ENCODE results near the gene METTL1. TPM values are rescaled to one million over a fixed set of nuclear protein-coding genes. Genes with fewer than 3 reads are reported as not detected.
A peak's percentile ranks its signal among the peaks of the same experiment; 100 is the strongest.

Gene METTL1
- total and polyA plus RNA-seq, 7 experiments from 2014 or later = 11.8 to 30.9 (median 16.0) TPM

DNA sequence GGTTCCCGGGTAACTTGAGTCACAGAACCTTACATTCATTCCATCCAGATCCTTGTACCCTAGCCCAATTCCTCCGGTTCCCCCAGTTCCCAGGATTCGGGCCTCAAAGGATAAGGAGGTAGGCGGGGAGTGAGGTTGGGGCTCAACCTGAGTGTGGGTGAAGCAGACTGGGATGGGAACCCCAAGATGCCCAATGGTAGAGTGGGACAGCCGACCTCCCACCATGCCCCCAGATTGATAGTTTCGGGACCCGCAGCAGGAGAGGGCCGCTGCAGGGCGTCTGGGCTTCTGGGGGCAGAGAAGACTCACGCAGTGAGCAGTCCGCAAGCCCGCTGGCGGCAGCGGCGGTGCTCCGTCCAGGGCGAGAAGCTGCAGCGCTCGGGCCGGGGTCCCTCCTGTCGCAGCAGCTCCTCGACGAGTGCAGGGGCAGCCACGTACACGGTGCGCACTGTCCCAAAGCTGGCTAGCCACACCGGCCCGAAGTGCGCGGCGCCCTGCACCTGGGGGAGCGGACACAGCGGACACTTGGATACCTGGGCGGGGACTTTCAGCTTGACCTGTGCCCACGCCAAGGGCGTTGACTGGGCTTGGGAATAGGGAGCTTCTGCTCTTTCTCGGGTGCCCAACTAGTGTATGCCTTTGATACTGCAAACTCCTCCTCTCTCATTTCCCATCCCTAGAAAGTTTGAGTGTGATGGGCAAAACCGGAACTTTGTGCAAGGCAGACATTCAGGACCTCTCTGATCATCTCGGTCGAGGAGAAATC lies 6.0 kb downstream of the METTL1 start:
- Histone ChIP-seq H3K27me3 (ENCODE audit: control insufficient read depth in 2 of 2, insufficient read depth in 2 of 2, low read length in 2 of 2) (peaks cover 0 to 12% of the 10 kb centered on the region in 2 donors), H3K36me3 (ENCODE audit: control insufficient read depth in 2 of 3, insufficient read depth in 3 of 3, low read length in 3 of 3) (peaks cover 0 to 15% (median 0%) of the 10 kb centered on the region in 3 experiments), H3K4me1 (ENCODE audit: control insufficient read depth in 2 of 2, insufficient read depth in 2 of 2, low read length in 2 of 2) (peaks cover 15 to 27% of the 10 kb centered on the region in 2 donors), H3K4me3 (ENCODE audit: low read length) (peak overlapping the region; percentile 70), H3K9me3 (ENCODE audit: control insufficient read depth in 2 of 3, low read length in 3 of 3) (no peaks in the 10 kb centered on the region), H3K27ac (ENCODE audit: low read depth, low read length) (no peak overlapping the region)
- Mint-ChIP-seq H3K27ac (peak overlapping the region in 2 of 9 donors; percentile 13 to 31), H3K4me3 (peak overlapping the region; percentile 72 to 93 (median 88)), H3K9me3 (no peaks in the 10 kb centered on the region), H3K27me3 (peaks cover 9 to 27% (median 17%) of the 10 kb centered on the region in 5 donors), H3K4me1 (peaks cover 20 to 40% (median 32%) of the 10 kb centered on the region in 7 donors), H3K36me3 (peaks cover 0 to 11% (median 5%) of the 10 kb centered on the region in 5 donors)
- ChIA-PET CTCF (interaction anchor here (0.8 to 3.5 kb wide), 2 partner anchors 10 to 15 kb away, joined by 3 to 14 read pairs; no protein-coding TSS in a partner anchor), POLR2A (interaction anchor here (0.8 to 1.3 kb wide), 5 partner anchors 10 to 24 kb away, joined by 3 to 4 read pairs (median 3); partner anchors contain the start of gene CDK4)
- ATAC-seq (peak; percentile 10), DNase-seq (peak in 1 of 9 donors; percentile 30)
- intact Hi-C loops (cut with micrococcal nuclease) = loop anchor here (1.0 kb wide), 2 partner anchors 10 to 139 kb away; no protein-coding TSS in a partner anchor

DNA sequence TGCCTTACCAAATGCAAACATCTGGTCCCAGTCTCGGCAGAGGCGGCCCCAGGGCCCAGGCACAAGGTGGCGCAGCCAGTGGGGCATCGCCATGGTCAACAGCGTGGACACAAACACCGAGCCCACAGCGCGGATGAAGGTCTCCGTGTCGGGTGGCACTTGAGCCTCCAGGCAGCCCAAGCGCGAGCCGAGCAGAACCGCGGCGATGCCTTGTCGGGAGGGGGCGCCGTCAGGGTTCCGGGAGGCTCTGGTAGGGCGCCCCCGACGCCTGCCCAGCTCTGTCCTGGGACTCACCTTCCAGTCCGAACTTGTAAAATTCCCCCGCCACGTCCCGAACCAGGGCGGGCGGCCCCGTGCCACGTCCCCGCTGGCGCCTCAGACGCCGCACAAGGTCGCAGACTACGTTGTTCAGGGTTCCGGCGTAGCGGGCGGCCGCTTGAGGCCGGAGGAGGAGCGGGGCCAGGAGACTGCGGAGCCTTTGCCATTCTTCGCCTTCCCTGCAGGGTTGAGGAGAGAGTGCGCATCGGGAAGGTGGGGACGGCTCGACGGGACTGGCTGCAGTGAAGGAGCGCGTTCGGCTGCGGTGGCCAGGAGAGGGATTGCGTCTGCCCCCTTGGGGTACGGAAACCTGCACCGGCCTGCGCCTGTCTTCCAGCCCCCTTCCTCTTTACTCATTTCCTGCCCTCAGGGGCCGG lies 6.8 kb downstream of the METTL1 start:
- H3K36me3 ChIP-seq (ENCODE audit: control insufficient read depth in 2 of 3, insufficient read depth in 3 of 3, low read length in 3 of 3) = peaks cover 0 to 15% (median 0%) of the 10 kb centered on the region in 3 experiments
- peaks cover 16 to 41% (median 32%) of the 10 kb centered on the region in 7 donors for H3K4me1 Mint-ChIP-seq
- peak overlapping the region; percentile 70 for H3K4me3 ChIP-seq (ENCODE audit: low read length)
- H3K27ac Mint-ChIP-seq = peak overlapping the region in 1 of 9 donors; percentile 71
- ATAC-seq (peak; percentile 79), DNase-seq (peak in 5 of 9 donors; percentile 42 to 62 (median 45))
- POLR2A ChIA-PET = interaction anchor here (0.6 to 2.3 kb wide), 8 partner anchors 9 to 45 kb away, joined by 3 to 7 read pairs (median 3); partner anchors contain the start of genes CDK4 and TSFM
- H3K9me3 ChIP-seq (ENCODE audit: control insufficient read depth in 2 of 3, low read length in 3 of 3) = no peaks in the 10 kb centered on the region
- peaks cover 15 to 26% of the 10 kb centered on the region in 2 donors for H3K4me1 ChIP-seq (ENCODE audit: control insufficient read depth in 2 of 2, insufficient read depth in 2 of 2, low read length in 2 of 2)
- H3K36me3 Mint-ChIP-seq = peaks cover 0 to 11% (median 4%) of the 10 kb centered on the region in 5 donors
- peaks cover 9 to 27% (median 17%) of the 10 kb centered on the region in 5 donors for H3K27me3 Mint-ChIP-seq
- CTCF ChIA-PET = interaction anchor here (0.6 to 3.5 kb wide), 7 partner anchors 9 to 182 kb away, joined by 3 to 14 read pairs (median 3); partner anchors contain the start of gene AVIL
- intact Hi-C loops (cut with micrococcal nuclease) = loop anchor here (1.0 kb wide), 2 partner anchors 9 to 140 kb away; no protein-coding TSS in a partner anchor
- peak overlapping the region; percentile 72 to 93 (median 88) for H3K4me3 Mint-ChIP-seq
- peaks cover 0 to 12% of the 10 kb centered on the region in 2 donors for H3K27me3 ChIP-seq (ENCODE audit: control insufficient read depth in 2 of 2, insufficient read depth in 2 of 2, low read length in 2 of 2)
- peak overlapping the region; percentile 39 for H3K27ac ChIP-seq (ENCODE audit: low read depth, low read length)
- no peaks in the 10 kb centered on the region for H3K9me3 Mint-ChIP-seq

DNA sequence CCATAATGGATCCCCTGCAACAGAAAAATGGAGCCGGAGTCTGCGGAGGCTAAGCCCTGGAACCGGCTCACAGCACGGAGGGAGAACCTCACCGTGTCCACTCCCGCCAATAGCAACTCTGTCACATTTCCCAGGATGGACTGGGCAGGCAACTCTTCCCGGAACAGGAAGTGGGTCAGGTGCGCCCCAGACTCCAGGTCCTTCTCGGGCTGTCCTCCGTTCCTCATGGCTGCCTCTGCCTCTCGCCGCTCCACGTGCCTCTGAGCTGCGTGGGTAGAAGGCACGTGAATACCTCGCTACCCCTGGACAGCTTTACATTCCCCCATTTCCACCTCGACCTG lies 7.3 kb downstream of the METTL1 start:
- Mint-ChIP-seq H3K4me3 (peak overlapping the region; percentile 70 to 93 (median 88)), H3K27ac (peak overlapping the region in 2 of 9 donors; percentile 62 to 71), H3K4me1 (peaks cover 18 to 42% (median 33%) of the 10 kb centered on the region in 7 donors), H3K27me3 (peaks cover 9 to 27% (median 17%) of the 10 kb centered on the region in 5 donors), H3K9me3 (no peaks in the 10 kb centered on the region), H3K36me3 (peaks cover under 1 to 11% (median under 1%) of the 10 kb centered on the region in 5 donors)
- Histone ChIP-seq H3K4me3 (ENCODE audit: low read length) (peak overlapping the region; percentile 70), H3K27me3 (ENCODE audit: control insufficient read depth in 2 of 2, insufficient read depth in 2 of 2, low read length in 2 of 2) (peaks cover 0 to 12% of the 10 kb centered on the region in 2 donors), H3K4me1 (ENCODE audit: control insufficient read depth in 2 of 2, insufficient read depth in 2 of 2, low read length in 2 of 2) (peaks cover 15 to 30% of the 10 kb centered on the region in 2 donors), H3K9me3 (ENCODE audit: control insufficient read depth in 2 of 3, low read length in 3 of 3) (no peaks in the 10 kb centered on the region), H3K36me3 (ENCODE audit: control insufficient read depth in 2 of 3, insufficient read depth in 3 of 3, low read length in 3 of 3) (peaks cover 0 to 15% (median 0%) of the 10 kb centered on the region in 3 experiments), H3K27ac (ENCODE audit: low read depth, low read length) (no peak overlapping the region)
- ATAC-seq (peak; percentile 6), DNase-seq (no peak)
- intact Hi-C loops (cut with micrococcal nuclease) = loop anchor here (1.0 kb wide), 2 partner anchors 8 to 141 kb away; no protein-coding TSS in a partner anchor
- ChIA-PET CTCF (interaction anchor here (0.6 to 1.4 kb wide), 7 partner anchors 8 to 182 kb away, joined by 3 to 5 read pairs (median 3); partner anchors contain the start of gene AVIL), POLR2A (interaction anchor here (0.6 to 2.3 kb wide), 6 partner anchors 11 to 46 kb away, joined by 3 to 7 read pairs (median 4); partner anchors contain the start of genes CDK4 and TSFM)

DNA sequence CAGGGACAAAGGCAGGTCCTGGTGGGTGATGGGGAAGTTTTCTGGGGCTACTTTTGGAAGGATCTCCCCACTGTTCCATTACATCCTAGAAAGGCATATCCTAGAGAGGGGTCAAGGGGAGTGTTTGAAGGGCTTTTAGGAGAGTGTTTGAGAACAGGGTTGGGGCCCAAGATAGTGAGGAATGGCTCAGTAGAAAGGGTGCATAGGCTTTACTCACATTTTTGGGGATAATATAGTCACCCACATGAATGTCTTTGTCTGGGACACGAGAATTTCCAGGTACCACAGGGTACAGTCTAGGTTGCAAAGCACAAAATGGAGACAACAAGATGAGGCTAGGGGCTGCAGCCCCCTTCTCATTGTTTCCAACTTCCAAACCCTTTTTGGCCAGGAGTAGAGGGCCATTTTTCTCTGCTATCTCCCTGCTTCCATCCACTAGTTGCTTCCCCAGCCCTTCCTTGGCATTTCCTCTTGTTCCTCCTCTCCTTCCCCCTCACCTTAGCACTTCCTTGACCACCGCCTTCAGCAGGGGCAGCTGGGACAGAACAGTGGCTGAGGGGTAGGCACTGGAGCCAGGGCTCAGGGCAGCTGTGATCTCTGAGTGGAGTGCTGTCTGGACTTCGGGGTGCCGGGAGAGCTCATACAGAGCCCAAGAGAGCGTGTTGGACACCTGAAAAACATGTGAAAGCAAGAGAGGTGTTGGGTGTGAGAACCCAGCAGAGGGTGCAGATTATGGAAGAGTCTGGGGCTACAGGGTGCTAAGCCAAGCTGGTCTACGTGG lies 7.8 kb downstream of the METTL1 start:
- peak overlapping the region; percentile 70 for H3K4me3 ChIP-seq (ENCODE audit: low read length)
- DNase-seq (no peak), ATAC-seq (no peak)
- H3K27me3 Mint-ChIP-seq = peaks cover 9 to 27% (median 17%) of the 10 kb centered on the region in 5 donors
- H3K4me1 ChIP-seq (ENCODE audit: control insufficient read depth in 2 of 2, insufficient read depth in 2 of 2, low read length in 2 of 2) = peaks cover 15 to 32% of the 10 kb centered on the region in 2 donors
- H3K27me3 ChIP-seq (ENCODE audit: control insufficient read depth in 2 of 2, insufficient read depth in 2 of 2, low read length in 2 of 2) = peaks cover 0 to 12% of the 10 kb centered on the region in 2 donors
- H3K36me3 ChIP-seq (ENCODE audit: control insufficient read depth in 2 of 3, insufficient read depth in 3 of 3, low read length in 3 of 3) = peaks cover 0 to 12% (median 0%) of the 10 kb centered on the region in 3 experiments
- no peaks in the 10 kb centered on the region for H3K9me3 Mint-ChIP-seq
- no peak overlapping the region for H3K27ac ChIP-seq (ENCODE audit: low read depth, low read length)
- H3K4me3 Mint-ChIP-seq = peak overlapping the region; percentile 71 to 93 (median 88)
- no peaks in the 10 kb centered on the region for H3K9me3 ChIP-seq (ENCODE audit: control insufficient read depth in 2 of 3, low read length in 3 of 3)
- peaks cover 24 to 48% (median 37%) of the 10 kb centered on the region in 7 donors for H3K4me1 Mint-ChIP-seq
- POLR2A ChIA-PET = interaction anchor here (0.7 to 2.3 kb wide), 5 partner anchors 12 to 46 kb away, joined by 3 to 7 read pairs (median 4); partner anchors contain the start of genes CDK4 and TSFM
- intact Hi-C loops (cut with micrococcal nuclease) = no loop called here
- CTCF ChIA-PET = interaction anchor here (0.6 to 1.4 kb wide), 7 partner anchors 8 to 181 kb away, joined by 3 to 5 read pairs (median 3); partner anchors contain the start of gene AVIL
- H3K36me3 Mint-ChIP-seq = peaks cover 4 to 13% (median 6%) of the 10 kb centered on the region in 5 donors
- H3K27ac Mint-ChIP-seq = peak overlapping the region in 3 of 9 donors; percentile 62 to 72 (median 64)

DNA sequence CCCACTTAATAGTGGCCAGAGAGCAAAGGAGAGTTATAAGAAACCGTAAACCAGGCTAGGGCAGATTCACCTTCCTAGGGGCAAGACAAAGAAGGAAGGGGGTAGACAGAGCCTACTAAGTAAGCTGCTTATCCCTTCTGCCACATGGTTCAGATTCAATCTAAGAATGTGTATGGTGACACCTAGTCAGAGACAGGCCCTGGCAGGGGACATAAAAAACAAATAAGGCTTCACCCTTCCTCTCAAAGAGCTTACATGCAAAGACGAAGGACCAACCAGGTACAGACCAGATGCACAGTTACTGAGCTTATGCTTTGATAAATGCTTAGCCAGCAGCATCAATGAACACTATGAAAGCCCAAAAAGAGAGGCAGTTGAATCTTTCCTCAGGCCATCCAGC lies 9.4 kb downstream of the METTL1 start:
- POLR2A ChIA-PET = interaction anchor here (0.6 kb wide), 1 partner anchor 136 kb away, joined by 3 read pairs; no protein-coding TSS in a partner anchor
- peaks cover 29 to 54% (median 44%) of the 10 kb centered on the region in 7 donors for H3K4me1 Mint-ChIP-seq

More for the DNA sequence above, 9.4 kb downstream of the METTL1 start:
- Mint-ChIP-seq H3K4me3 (peak overlapping the region in 1 of 10 donors; percentile 30), H3K27me3 (peaks cover 9 to 27% (median 17%) of the 10 kb centered on the region in 5 donors), H3K27ac (no peak overlapping the region), H3K9me3 (peaks cover 0 to 2% (median 0%) of the 10 kb centered on the region in 11 donors), H3K36me3 (peaks cover 4 to 9% (median 6%) of the 10 kb centered on the region in 5 donors)
- H3K36me3 ChIP-seq (ENCODE audit: control insufficient read depth in 2 of 3, insufficient read depth in 3 of 3, low read length in 3 of 3) = peaks cover 0 to 18% (median 0%) of the 10 kb centered on the region in 3 experiments
- H3K4me1 ChIP-seq (ENCODE audit: control insufficient read depth in 2 of 2, insufficient read depth in 2 of 2, low read length in 2 of 2) = peaks cover 15 to 32% of the 10 kb centered on the region in 2 donors
- intact Hi-C loops (cut with micrococcal nuclease) = no loop called here
- CTCF ChIA-PET = interaction anchor here (0.9 to 1.6 kb wide), 2 partner anchors 19 to 143 kb away, joined by 4 to 5 read pairs; no protein-coding TSS in a partner anchor
- no peaks in the 10 kb centered on the region for H3K9me3 ChIP-seq (ENCODE audit: control insufficient read depth in 2 of 3, low read length in 3 of 3)
- no peak overlapping the region for H3K27ac ChIP-seq (ENCODE audit: low read depth, low read length)
- H3K4me3 ChIP-seq (ENCODE audit: low read length) = no peak overlapping the region
- ATAC-seq (no peak), DNase-seq (no peak)
- peaks cover 0 to 12% of the 10 kb centered on the region in 2 donors for H3K27me3 ChIP-seq (ENCODE audit: control insufficient read depth in 2 of 2, insufficient read depth in 2 of 2, low read length in 2 of 2)

Data from naive thymus-derived CD4-positive, alpha-beta T cell (primary cell).